HG02759 (cell line): Measurements from ENCODE around the gene FAM237B.
"Not testable (repeated sequence)": the region's sequence is repeated elsewhere in the genome, so short reads cannot be mapped to it uniquely, and the experiment has no call there.

Source experiments
- ATAC-seq: cut with Tn5 transposase; IDR thresholded peaks from one replicate; pipeline ENCODE4 v1.9.1; 2021; ENCODE audit warnings: mild to moderate bottlenecking, moderate library complexity; ENCODE audit not compliant: unreplicated experiment

Gene FAM237B

DNA sequence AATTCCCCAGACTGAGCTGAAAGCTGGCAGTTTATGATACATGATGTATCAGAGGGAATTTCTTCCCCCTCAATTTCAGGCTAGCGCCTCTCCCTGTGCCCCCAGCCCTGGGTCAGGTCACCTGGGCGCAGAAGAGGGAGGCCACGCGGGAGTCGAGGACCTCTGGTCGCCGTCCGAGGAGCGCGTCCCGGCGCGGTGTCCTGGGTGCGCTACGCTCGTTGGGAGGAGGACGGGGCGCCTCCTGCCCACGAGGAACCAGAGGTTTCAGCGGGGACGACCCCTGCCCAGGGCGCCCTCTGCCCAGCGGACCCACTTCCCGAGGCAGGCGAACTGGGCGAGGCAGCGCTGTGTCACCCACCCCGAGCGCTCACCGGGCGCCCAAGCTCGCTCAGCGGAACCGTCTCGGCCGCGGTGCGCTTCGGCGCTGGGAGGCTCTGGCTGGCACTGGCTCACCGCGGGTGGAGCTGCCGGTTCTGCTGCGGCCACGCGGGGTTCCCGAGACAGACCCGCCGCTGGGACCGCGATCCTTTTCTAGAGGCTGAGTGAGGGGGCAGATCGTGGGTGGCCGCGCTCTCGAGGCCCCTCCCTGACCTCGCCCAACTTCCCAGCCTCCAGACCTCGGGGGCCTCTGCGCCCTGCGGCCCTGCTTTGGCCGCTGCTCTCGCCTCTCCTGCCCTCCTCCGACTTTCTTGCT lies at the start of gene FAM237B:
FAM237B (minus strand) TSS at position 504 of the 694 bp plus-strand sequence. CDS start 1,556 bp downstream, outside the sequence.
- ATAC-seq = no peak

DNA sequence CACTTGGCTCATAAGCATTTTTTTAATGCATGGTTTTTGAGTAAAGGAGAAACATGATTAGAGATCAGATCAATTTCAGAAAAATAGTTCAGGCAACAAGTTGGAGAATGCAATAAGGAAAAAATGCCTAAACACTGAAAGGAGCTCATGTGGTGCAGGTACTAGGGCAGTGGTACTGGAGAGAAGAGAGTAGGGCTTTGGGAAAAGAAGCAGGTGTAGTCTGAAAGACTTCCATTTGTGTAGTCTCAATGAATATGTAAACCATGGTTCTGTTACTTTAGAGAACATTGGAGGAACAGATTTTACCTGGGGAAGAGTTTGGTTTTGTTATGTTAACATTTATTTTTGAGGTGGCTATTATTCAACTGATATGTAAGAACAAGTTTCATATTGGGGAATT lies 30.9 kb upstream of the FAM237B start:
- ATAC-seq = no peak

DNA sequence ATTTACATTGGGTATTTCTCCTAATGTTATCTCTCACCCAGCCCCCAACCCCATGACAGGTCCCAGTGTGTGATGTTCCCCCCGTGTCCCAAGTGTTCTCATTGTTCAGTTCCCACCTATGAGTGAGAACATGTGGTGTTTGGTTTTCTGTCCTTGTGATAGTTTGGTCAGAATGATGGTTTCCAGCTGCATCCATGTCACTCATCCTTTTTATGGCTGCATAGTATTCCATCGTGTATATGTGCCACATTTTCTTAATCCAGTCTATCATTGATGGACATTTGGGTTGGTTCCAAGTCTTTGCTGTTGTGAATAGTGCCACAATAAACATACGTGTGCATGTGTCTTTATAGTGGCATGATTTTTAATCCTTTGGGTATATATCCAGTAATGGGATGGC lies 28.9 kb upstream of the FAM237B start:
- ATAC-seq = not testable (repeated sequence)

DNA sequence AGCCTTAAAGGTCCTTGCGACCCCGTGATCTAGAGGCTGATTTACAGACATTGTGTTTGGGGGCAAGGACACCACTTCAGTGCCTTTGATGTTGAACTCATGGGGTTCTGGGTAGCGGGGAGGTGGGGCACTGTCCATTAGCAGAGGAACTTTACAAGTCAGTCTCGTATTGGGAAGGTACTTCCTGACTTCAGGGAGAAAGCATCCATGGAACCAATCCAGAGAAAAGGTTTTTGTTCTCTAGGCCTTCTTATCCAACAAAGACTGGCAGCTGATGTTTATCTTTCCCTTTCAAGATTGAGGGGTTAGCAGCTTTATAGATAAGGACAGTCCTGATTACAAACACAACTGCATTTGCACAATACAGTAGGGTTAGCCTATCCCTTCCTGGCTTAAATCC lies 28.2 kb upstream of the FAM237B start:
- no peak for ATAC-seq

DNA sequence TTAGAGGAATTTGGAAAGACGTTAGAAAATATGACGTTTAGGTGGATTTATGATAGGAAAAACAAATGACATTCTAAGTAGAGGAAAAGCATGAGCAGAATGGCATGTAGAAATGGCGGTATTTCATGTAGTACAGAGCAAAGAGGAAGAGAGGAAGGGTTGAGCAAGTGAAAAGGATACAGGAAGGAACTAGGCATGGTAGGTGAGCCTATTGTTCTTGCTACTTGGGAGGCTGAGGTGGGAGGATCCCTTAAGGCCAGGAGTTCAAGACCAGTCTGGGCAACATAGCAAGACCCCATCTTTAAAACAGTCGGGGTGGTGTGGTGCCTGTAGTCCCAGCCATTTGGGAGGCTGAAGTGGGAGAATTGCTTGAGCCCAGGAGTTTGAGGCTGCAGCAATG lies 26.7 kb upstream of the FAM237B start:
- ATAC-seq = no peak

DNA sequence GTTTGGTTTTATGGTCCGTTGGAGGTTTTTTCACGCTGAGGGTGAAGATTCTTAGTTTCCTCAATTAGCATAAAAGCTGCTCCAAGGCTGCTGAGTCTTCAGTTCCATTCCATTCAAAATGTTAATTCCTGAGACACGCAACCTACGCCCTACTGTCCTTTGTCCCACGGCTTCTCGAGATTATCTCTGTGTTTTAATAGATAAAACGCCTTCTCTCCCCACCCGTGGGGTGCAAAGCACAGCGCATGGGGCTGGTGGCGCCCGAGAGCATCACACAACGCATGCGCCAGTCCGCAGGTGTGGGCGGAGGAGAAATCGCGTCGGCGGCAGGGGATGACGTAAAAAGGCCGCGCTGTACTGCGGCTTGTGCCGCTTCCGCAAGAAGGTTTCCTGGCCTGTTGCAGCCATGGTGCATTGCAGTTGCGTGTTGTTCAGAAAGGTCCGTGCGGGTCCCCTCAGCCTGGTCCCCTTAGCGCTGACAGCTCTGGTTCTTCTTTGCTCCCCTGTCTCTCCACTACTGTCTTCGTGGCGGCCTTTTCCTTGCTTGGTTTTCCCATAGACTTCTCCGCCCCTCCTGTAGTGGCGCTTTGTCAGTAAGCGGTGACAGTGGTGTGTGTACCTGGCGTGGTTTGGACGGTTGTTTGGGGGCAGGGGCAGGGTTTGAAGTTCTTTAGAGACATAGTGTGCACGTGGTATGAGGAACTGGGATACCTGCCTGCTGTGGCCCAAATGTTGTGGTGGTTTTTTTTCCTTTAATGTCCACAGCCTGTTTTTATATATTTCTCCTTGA lies 25.4 kb upstream of the FAM237B start, which contains the start of gene GTPBP10:
GTPBP10 (plus strand) TSS at position 381 of the 790 bp plus-strand sequence; CDS start at position 407, 26 bp downstream.
- peak; percentile 95 for ATAC-seq

DNA sequence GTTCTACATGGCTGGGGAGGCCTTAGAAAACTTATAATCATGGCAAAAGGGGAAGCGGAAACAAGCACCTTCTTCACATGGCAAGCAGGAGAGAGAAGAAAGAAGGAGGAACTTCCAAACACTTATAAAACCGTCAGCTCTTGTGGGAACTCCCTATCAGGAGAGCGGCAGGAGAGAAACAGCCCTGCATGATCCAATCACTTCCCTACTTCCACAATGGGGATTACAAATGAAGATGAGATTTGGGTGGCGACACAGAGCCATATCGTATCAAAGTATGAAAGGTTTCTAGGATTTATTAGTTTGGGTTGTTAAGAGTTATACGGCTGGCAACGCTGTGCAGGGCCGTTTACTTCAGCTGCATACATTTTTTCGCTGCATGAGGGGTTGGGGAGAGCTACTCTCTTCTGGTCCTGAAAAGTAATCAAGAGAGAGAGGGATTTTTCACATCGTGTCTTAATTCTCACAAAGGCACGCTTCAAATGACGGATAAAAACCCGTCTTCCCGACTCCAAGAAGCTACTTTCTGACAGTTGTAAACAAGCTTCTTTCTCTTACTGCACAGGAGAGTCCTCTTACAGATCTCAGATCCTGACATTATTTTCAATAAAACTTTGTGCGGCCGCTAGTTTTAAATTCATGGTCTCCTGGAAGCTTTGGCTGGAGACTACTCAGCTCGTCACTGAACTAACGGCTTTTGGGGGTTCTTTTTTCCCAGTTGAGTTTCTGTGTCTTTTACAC lies 24.7 kb upstream of the FAM237B start:
- peak; percentile 11 for ATAC-seq

DNA sequence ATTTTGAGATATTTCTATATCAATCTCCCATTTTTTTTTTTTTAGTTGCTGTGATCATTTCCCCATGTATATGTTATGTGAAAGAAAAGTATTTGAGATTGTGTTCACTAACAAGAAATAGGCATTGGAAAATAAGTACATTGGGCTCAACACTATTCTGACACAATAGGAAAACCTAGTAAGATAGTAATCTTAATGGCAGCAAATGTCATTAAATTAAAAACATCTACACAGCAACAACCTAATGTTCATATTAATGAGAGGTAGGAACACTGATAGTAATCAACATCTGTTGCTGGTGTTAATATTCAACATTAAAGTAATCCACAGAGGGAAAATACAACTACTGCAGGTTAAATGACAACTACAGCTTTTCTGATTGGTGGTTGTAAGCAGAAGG lies 23.9 kb upstream of the FAM237B start:
- ATAC-seq = no peak

DNA sequence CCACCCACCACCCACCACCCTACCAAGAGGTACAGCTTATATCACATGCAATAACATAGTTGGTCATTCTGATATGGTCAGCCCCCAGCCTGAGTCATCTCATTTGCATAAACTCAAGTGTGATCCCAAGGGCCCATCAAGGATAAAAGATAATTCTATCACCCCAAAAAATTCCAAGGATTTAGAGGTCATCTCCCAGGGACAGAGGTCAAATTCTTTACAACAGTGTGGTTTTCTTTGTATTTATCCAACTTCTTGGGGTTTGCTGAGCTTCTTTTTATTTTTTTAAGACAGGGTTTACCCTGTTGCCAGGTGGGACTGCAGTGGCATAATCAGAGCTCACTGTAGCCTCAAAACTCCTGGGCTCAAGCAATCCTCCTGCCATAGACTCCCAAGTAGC lies 16.0 kb upstream of the FAM237B start:
- no peak for ATAC-seq

DNA sequence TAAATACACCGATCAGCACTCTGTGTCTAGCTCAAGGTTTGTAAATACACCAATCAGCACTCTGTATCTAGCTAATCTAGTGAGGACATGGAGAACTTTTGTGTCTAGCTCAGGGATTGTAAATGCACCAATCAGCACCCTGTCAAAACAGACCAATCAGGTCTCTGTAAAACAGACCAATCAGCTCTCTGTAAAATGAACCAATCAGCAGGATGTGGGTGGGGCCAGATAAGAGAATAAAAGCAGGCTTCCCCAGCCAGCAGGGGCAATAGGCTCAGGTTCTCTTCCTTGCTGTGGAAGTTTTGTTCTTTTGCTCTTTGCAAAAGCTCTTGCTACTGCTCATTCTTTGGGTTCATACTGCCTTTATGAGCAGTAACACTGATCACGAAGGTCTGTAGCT lies 13.8 kb upstream of the FAM237B start:
- not testable (repeated sequence) for ATAC-seq

DNA sequence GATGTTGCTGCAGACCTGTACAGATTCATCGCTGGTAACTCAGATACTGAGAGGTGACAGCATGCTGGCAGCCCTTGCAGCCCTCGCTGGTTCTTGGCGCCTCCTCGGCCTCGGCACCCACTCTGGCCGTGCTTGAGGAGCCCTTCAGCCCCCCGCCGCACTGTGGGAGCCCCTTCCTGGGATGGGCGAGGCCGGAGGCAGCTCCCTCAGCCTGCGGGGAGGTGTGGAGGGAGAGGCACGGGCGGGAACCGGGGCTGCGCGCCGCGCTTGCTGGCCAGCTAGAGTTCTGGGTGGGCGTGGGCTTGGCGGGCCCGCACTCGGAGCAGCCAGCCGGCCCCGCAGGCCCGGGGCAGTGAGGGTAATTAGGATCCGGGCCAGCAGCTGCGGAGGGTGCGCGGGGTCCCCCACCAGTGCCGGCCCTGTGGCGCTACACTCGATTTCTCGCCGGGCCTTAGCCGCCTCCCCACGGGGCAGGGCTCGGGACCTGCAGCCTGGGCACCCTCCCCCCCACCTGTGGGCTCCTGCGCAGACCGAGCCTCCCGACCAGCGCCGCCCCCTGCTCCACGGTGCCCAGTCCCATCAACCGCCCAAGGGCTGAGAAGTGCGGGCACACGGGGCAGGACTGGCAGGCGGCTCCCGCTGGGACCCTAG lies 13.2 kb upstream of the FAM237B start:
- ATAC-seq = no peak

DNA sequence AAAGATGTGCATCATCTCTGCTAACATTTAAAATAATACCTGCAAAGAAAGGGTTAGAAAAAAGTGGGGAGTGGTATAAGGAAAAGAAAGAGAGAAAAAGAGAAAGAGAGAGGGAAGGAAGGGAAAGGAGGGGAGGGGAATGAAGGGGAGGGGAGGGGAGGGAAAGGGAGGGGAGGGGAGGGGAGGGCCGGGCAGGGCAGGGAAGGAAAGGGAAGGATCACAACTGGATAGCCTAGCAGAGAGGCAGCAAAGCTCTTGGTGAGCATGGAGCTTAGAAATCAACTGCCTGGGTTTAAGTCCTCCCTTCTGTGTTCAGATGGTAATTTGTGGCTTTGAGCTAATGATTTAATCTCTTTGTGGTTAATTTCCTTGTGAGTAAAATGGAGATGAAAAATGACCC lies 5.4 kb upstream of the FAM237B start:
- no peak for ATAC-seq

DNA sequence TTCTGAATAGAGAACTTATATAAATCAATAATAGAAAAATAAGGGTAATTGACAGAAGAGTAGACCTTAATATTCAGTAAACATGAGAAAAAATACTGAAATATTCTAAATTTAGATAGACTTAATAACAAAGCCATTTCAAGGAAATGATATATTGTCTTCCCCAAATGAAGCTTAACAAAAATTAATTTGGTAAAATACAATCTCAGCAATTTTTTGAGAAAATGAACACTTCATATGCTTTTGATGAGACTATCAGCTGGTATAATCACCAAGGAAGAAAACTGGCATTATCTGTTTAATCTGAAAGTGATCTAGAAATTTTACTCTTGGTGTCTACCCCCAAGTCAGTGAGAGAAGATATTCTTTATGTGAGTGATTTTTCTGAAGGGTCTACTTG lies 1.7 kb upstream of the FAM237B start:
- no peak for ATAC-seq

DNA sequence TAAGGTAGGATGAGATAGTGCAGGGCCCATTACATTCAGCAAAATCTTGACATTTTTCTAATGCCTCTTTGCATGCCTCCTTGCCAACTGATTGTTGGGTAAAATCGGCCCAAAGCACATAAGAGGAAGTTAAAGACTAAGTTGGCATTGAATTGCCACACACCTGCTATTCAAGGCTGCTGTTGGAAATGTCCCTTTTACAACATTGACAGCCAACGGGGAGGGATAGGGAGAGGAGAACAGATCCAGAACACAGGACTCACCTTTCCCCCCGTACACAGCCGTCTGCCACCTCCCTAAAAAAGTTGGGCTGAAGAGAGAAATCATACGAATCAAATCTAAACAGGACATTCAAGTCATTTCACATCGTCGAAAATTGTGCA lies 695 bp downstream of the FAM237B start:
- ATAC-seq = no peak

DNA sequence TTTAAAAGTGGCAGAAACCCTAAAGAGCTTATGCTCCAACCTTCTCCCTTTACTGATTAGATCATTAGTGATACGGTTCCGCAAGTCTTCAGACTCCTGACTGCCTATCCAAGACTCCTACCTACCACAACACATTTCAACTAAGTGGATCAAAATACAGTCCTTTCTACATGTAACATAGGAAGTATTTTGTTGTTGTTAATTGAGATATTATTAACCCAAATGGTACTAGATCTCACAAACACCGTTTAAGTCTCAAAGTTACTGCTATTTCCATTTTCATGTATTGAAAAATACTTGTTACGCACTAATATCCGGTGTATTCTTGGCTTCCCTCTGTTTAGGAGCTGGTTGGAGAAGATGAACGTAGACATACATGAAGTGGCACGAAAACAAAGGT lies 1.1 kb downstream of the FAM237B start:
- no peak for ATAC-seq

DNA sequence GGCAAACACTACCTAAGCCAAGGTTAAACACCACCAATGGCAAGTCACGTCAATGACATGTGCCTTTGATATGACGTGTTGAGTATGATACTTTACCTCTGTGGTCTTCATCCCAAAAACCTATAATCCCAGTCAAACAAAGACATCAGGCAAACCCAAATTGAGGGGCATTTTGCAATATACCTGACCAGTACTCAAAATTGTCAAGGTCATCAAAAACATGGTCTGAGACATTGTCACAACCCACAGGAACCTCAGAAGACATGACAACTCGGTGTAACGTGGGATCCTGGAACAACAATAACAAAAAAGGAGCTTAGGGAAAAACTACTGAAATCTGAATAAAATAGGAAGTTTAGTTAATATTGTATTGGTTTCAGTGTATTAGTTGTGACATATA lies 7.2 kb downstream of the FAM237B start:
- no peak for ATAC-seq

DNA sequence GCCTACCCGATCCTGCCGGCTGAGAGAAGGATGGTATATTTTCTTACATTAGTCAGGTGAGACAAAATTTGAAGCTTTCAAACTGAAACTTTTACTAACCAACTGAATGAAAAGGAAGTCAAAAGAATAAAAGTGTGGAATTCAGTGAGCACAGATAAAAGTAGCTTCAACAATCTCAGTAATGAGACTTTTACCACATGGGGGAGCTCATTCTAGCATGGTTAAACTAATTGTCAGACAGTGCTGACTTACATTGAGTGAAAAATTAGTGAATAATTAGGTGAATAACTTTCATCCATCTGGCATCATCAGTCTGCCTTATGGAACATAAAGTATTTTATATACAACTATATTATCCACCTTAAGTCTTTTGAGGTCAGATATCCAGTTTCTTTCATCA lies 8.4 kb downstream of the FAM237B start:
- ATAC-seq = peak; percentile 52

DNA sequence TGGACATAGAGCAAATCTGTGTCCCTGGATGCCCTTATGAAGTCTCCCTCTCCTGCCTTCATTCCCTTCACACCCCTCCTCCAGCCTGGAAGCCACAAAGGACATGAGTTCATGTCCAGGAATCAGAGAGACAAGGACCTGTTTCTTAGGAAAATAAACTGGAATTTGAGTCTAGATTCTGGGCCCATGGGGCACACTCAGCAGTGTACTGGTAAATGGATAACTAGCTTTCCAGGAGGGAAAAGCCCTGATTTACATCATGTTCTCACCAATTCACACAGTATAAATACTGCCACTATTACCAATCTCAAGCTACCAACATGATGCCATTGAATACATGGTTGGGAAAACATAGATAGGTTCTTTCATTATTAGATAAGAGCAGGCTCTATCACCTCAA lies 9.9 kb downstream of the FAM237B start:
- no peak for ATAC-seq

DNA sequence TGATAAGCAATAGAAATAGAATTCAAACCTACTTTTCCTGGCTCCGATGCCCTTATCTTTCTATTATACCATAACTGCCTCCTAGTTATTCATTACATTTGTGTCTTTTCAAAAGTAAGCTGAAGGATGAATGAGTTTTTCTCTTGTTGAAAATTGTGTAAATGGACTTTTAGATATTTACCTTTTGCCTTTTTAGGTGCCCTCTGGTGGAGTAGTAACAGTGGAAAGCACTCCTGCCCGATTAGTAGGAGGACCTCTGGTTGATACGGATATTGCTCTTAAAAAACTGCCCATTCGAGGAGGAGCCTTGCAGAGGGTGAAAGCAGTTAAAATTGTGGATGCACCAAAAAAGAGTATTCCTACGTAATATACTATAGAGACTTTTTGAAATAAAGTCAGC lies 11.2 kb downstream of the FAM237B start:
- no peak for ATAC-seq

DNA sequence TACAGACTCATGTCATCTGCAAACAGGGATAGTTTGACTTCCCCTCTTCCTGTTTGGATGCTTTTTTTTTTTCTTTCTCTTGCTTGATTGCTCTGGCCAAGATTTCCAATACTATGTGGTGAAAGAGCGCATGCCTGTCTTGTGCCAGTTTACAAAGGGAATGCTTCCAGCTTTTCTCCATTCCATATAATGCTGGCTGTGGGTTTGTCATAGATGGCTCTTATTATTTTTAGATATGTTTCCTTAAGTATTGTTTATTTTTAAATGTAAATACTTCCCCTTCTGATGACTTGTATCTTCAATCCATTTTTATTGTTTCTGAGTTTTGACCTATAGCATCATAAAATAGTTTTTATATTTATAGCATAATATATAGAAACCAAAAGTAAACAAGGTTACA lies 17.9 kb downstream of the FAM237B start:
- ATAC-seq = no peak
